Ishikawa (cell line): Measurements from ENCODE around the gene RASA3.

Experiments used
- CEBPB ChIP-seq: IDR thresholded peaks from 2 replicates; pipeline ENCODE4 v1.6.1; 2012
- CREB1 ChIP-seq: IDR thresholded peaks from 2 replicates; pipeline ENCODE4 v1.6.1; 2012; ENCODE audit warnings: low read depth
- EGR1 ChIP-seq: IDR thresholded peaks from 2 replicates; pipeline ENCODE4 v1.6.1; 2012
- EP300 ChIP-seq: IDR thresholded peaks from 2 replicates; pipeline ENCODE4 v1.6.1; 2012; ENCODE audit warnings: borderline replicate concordance
- FOXM1 ChIP-seq: IDR thresholded peaks from 2 replicates; pipeline ENCODE4 v1.6.1; 2012; ENCODE audit warnings: low read depth, borderline replicate concordance
- MAX ChIP-seq: IDR thresholded peaks from 2 replicates; pipeline ENCODE4 v1.6.1; 2012
- NFIC ChIP-seq: IDR thresholded peaks from 2 replicates; pipeline ENCODE4 v1.6.1; 2012
- RAD21 ChIP-seq: IDR thresholded peaks from 2 replicates; pipeline ENCODE4 v1.6.1; 2012; ENCODE audit warnings: low read depth
- REST ChIP-seq: IDR thresholded peaks from 2 replicates; pipeline ENCODE4 v1.6.1; 2012; ENCODE audit warnings: low read depth, mild to moderate bottlenecking
- TAF1 ChIP-seq: IDR thresholded peaks from 2 replicates; pipeline ENCODE4 v1.6.1; 2012; ENCODE audit warnings: low read depth, mild to moderate bottlenecking
- TCF12 ChIP-seq: IDR thresholded peaks from 2 replicates; pipeline ENCODE4 v1.6.1; 2012; ENCODE audit warnings: low read depth
- TEAD4 ChIP-seq: IDR thresholded peaks from 2 replicates; pipeline ENCODE4 v1.6.1; 2012
- USF1 ChIP-seq: IDR thresholded peaks from 2 replicates; pipeline ENCODE4 v1.6.1; 2012
- YY1 ChIP-seq: IDR thresholded peaks from 2 replicates; pipeline ENCODE4 v1.6.1; 2012; ENCODE audit warnings: low read depth
- ZBTB7A ChIP-seq: IDR thresholded peaks from 2 replicates; pipeline ENCODE4 v1.6.1; 2012; ENCODE audit warnings: low read depth

RASA3 gene

GRCh38 chr13:114027046-114027715 is 105.2 kb downstream of the RASA3 start:
- no peak for TF ChIP-seq MAX
- TF ChIP-seq EP300 = no peak
- no peak for TF ChIP-seq EGR1
- TF ChIP-seq TEAD4 = no peak
- TF ChIP-seq TAF1 = no peak
- TF ChIP-seq CEBPB = no peak
- no peak for TF ChIP-seq ZBTB7A
- TF ChIP-seq TCF12 = no peak
- no peak for TF ChIP-seq NFIC
- no peak for TF ChIP-seq FOXM1
- no peak for TF ChIP-seq REST
- no peak for TF ChIP-seq USF1
- no peak for TF ChIP-seq YY1

GRCh38 chr13:114026481-114026880 is 105.9 kb downstream of the RASA3 start:
- no peak for TF ChIP-seq CEBPB
- TF ChIP-seq ZBTB7A = no peak
- TF ChIP-seq RAD21 = no peak
- TF ChIP-seq CREB1 = no peak
- no peak for TF ChIP-seq TEAD4
- no peak for TF ChIP-seq TCF12
- no peak for TF ChIP-seq EP300

- TF ChIP-seq RAD21 (no peak), MAX (no peak), ZBTB7A (no peak), REST (no peak), TEAD4 (no peak), NFIC (no peak), EGR1 (no peak), YY1 (no peak), CREB1 (no peak), EP300 (no peak), CEBPB (no peak)
Observed at GRCh38 chr13:114025714-114026431, 106.5 kb downstream of the RASA3 start.

GRCh38 chr13:114025405-114025713 is 107.1 kb downstream of the RASA3 start:
- TF ChIP-seq RAD21 (no peak), MAX (no peak), EGR1 (no peak), FOXM1 (no peak), CREB1 (no peak), EP300 (no peak), YY1 (no peak), USF1 (no peak), TCF12 (no peak), TEAD4 (no peak), NFIC (no peak), REST (no peak), TAF1 (no peak), ZBTB7A (no peak), CEBPB (no peak)
